Adrenal gland (tissue), 5 donors: ENCODE data around the gene RNF223.

ENCODE experiments used
- CTCF ChIP-seq, 6 experiments: fragments of 450-650 bp in 4 of 6; fragments of 200-600 bp in 2 of 6; sonication (generic) in 1 of 6; IDR thresholded peaks; 1 replicate in 5 of 6; 2 replicates in 1 of 6; pipeline versions ENCODE4 v1.5.1 to v1.8.0; 2016 to 2021; ENCODE audit warnings: antibody characterized with exemption in 6 of 6, mild to moderate bottlenecking in 2 of 6, moderate library complexity in 1 of 6
- POLR2A ChIP-seq, 2 donors: fragments of 450-650 bp; IDR thresholded peaks; one replicate each; pipeline ENCODE4 v1.6.1; 2017; ENCODE audit warnings: antibody characterized with exemption in 2 of 2, mild to moderate bottlenecking in 2 of 2, moderate library complexity in 1 of 2
- donor health status: DM: no; HTN: no; CAD: no.

- TF ChIP-seq CTCF (IDR thresholded peaks at IDR 0.05) = no peak
- no peak for TF ChIP-seq POLR2A (IDR thresholded peaks at IDR 0.05)
These were observed 39.7 kb downstream of the RNF223 start for GRCh38 chr1:1034439-1034781.
